HepG2 (cell line): Measurements from ENCODE around the gene CSK. TPM values are rescaled to one million over a fixed set of nuclear protein-coding genes. Genes with fewer than 3 reads are reported as not detected.

Experiments used
- IRX3 ChIP-seq: sonication (generic); formaldehyde crosslinking; IDR thresholded peaks from 2 replicates; pipeline ENCODE4 v1.8.1; 2023; ENCODE audit warnings: mild to moderate bottlenecking, low read depth, missing genetic modification reagents, borderline replicate concordance
- MAZ ChIP-seq, 2 experiments: sonication (generic) in 1 of 2; formaldehyde crosslinking in 1 of 2; IDR thresholded peaks; 2 replicates each; pipeline versions ENCODE4 v1.5.0 to v1.6.1; 2012 to 2020; ENCODE audit warnings: low read depth in 2 of 2, mild to moderate bottlenecking in 2 of 2, borderline replicate concordance in 1 of 2, improper control_type of control experiment in 1 of 2, low read length in 1 of 2, missing genetic modification reagents in 1 of 2, moderate library complexity in 1 of 2
- PHF8 ChIP-seq: sonication (generic); formaldehyde crosslinking; IDR thresholded peaks from 2 replicates; pipeline ENCODE4 v1.5.0; 2020; ENCODE audit warnings: missing genetic modification reagents
- PLRG1 ChIP-seq: fragments of 450-650 bp; conservative IDR thresholded peaks from 2 replicates; pipeline ENCODE4 v1.6.1; 2016
- POLR2A ChIP-seq, 2 experiments: IDR thresholded peaks; 2 replicates each; pipeline ENCODE4 v1.6.1; 2011; ENCODE audit warnings: low read depth in 2 of 2, low read length in 2 of 2, mild to moderate bottlenecking in 1 of 2, moderate library complexity in 1 of 2; ENCODE audit not compliant: insufficient read depth in 1 of 2
- RXRA ChIP-seq: sonication (generic); formaldehyde crosslinking; IDR thresholded peaks from 2 replicates; pipeline ENCODE4 v1.5.1; 2020; ENCODE audit warnings: missing genetic modification reagents
- SPEN ChIP-seq: sonication (generic); formaldehyde crosslinking; IDR thresholded peaks from 2 replicates; pipeline ENCODE4 v1.5.1; 2020; ENCODE audit warnings: low read depth, mild to moderate bottlenecking, missing genetic modification reagents
- THAP11 ChIP-seq: IDR thresholded peaks from 2 replicates; pipeline ENCODE4 v1.6.1; 2016; ENCODE audit warnings: missing biosample characterization, missing genetic modification reagents
- YY1 ChIP-seq: IDR thresholded peaks from 2 replicates; pipeline ENCODE4 v1.6.1; 2011; ENCODE audit warnings: low read length, low read depth, moderate library complexity, mild to moderate bottlenecking; ENCODE audit not compliant: insufficient read depth, insufficient replicate concordance
- ZNF12 ChIP-seq: sonication (generic); formaldehyde crosslinking; IDR thresholded peaks from 2 replicates; pipeline ENCODE4 v1.5.0; 2020; ENCODE audit warnings: missing genetic modification reagents
- ZNF142 ChIP-seq: sonication (generic); formaldehyde crosslinking; IDR thresholded peaks from 2 replicates; pipeline ENCODE4 v1.4.0; 2020; ENCODE audit warnings: missing genetic modification reagents
- ZNF230 ChIP-seq: sonication (generic); formaldehyde crosslinking; IDR thresholded peaks from 2 replicates; pipeline ENCODE4 v1.4.0; 2020; ENCODE audit warnings: mild to moderate bottlenecking, missing genetic modification reagents
- ZNF317 ChIP-seq: sonication (generic); formaldehyde crosslinking; IDR thresholded peaks from 2 replicates; pipeline ENCODE4 v1.5.0; 2020; ENCODE audit warnings: mild to moderate bottlenecking, missing genetic modification reagents
- ZNF430 ChIP-seq: sonication (generic); formaldehyde crosslinking; IDR thresholded peaks from 2 replicates; pipeline ENCODE4 v1.9.0; 2021; ENCODE audit warnings: mild to moderate bottlenecking, missing genetic modification reagents
- ZNF503 ChIP-seq: sonication (generic); formaldehyde crosslinking; IDR thresholded peaks from 2 replicates; pipeline ENCODE4 v1.4.0; 2020; ENCODE audit warnings: missing genetic modification reagents
- ZNF670 ChIP-seq: sonication (generic); formaldehyde crosslinking; IDR thresholded peaks from 2 replicates; pipeline ENCODE4 v1.8.0; 2022; ENCODE audit warnings: mild to moderate bottlenecking, missing genetic modification reagents, borderline replicate concordance
- ZNF777 ChIP-seq: sonication (generic); formaldehyde crosslinking; IDR thresholded peaks from 2 replicates; pipeline ENCODE4 v1.4.0; 2020; ENCODE audit warnings: missing genetic modification reagents
- ZSCAN9 ChIP-seq: IDR thresholded peaks from 2 replicates; pipeline ENCODE4 v1.6.1; 2016; ENCODE audit warnings: borderline replicate concordance
- polyA plus RNA-seq, 8 experiments: library from polyadenylated mRNA; depleted of rRNA in 3 of 8; stranded (reverse) in 7 of 8; unstranded in 1 of 8; fragments of >200 nt; fragmentation: Illumina TruSeq in 4 of 8; extraction: Trizol in 4 of 8; gene quantifications; 2 replicates each; pipeline versions ENCODE4 v1.2.1 to v1.2.3, GENCODE V29; 2011 to 2016; ENCODE audit warnings: low read depth in 4 of 8, missing spikeins in 1 of 8, mixed read lengths in 1 of 8; ENCODE audit not compliant: insufficient read depth in 1 of 8
- total RNA-seq, 5 experiments: library from RNA; depleted of rRNA; stranded (reverse); fragments of >200 nt; fragmentation: Illumina TruSeq; extraction: Trizol; gene quantifications; 2 replicates each; pipeline ENCODE4 v1.2.3, GENCODE V29; 2016; ENCODE audit warnings: low read depth in 1 of 5
- TF ChIP-seq, protein P1 (sequence below): sonication (generic); formaldehyde crosslinking; IDR thresholded peaks from 2 replicates; pipeline ENCODE4 v1.4.0; 2020; ENCODE audit warnings: missing genetic modification reagents

The CSK gene
- total and polyA plus RNA-seq, 2 of the 13 experiments (the other 11 are each of a cell fraction or from before 2014, with no cell fraction given) = 12.5 to 21.3 TPM

DNA sequence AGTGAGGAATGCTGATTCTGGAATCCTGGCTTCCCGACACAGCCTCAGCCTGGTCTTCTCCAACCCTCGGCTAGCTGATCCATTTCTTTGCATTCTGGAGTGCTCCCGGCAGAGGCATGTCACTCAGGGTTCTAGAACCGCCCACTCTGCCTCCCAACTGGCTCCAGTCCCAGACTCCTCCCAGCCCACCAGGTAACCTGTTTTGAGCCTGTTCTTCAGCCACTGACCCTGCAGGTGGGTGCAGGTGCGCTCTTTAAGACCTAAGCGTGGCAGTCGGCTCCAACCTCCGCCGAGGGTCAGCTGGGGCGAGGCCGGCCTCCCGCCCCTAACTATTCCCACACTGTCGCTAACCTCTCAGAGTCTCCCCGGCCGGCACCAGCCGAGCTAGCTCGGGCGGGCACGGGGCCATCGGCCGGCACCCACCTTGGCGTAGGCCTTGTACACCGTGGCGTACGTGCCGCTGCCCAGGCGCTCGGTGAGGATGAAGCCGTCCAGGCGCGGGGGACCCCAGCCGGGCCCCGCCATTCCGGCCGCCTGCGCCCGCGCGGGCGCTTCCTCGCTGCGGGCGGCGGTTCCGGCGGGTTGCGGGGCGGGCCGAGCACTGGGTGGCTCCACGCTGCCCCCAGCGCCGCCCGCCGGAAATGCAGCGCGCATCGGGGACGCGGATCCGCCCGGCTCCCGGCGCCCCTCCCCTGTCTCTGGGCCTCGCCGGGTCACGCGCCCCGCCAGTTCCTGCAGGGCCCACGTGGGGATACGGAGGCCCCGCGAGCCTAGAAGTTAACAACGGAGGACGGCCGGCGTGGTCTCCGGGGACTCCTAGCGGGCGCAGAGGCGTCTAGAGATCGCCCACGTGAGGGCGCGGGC lies 60.9 kb downstream of the CSK start, which contains the start of gene ULK3 (continued):
- TF ChIP-seq RXRA (CRISPR knock-in tag) (peak; percentile 54), ZSCAN9 (CRISPR knock-in tag) (no peak), ZNF777 (CRISPR knock-in tag) (peak; percentile 79), ZNF12 (CRISPR knock-in tag) (no peak), ZNF503 (no peak), ZNF230 (peak; percentile 63; the same call in 1 of the 2 replicates), IRX3 (CRISPR knock-in tag) (0 out of 2 replicates have a peak, but pooled peaks have one; percentile 33), YY1 (peak; percentile 73), MAZ (IDR thresholded peaks at IDR 0.05; ENCODE audit: borderline replicate concordance, low read depth, low read length) (no peak), MAZ (CRISPR knock-in tag; IDR thresholded peaks at IDR 0.05; ENCODE audit: low read depth) (peak; percentile 90), PHF8 (CRISPR knock-in tag) (peak; percentile 79; the same call in 1 of the 2 replicates), ZNF670 (0 out of 2 replicates have a peak, but pooled peaks have one; percentile 41), ZNF142 (peak; percentile 95), THAP11 (CRISPR knock-in tag) (peak; percentile 60), ZNF317 (CRISPR knock-in tag) (0 out of 2 replicates have a peak, but pooled peaks have one; percentile 31), POLR2A (IDR thresholded peaks at IDR 0.05; ENCODE audit: insufficient read depth in 1 of 2, low read depth in 2 of 2, low read length in 2 of 2) (peak; percentile 28 to 75; a peak in 3 of 4 replicates), ZNF430 (peak; percentile 13; the same call in 1 of the 2 replicates), SPEN (CRISPR knock-in tag) (peak; percentile 78), PLRG1 (no peak)
- TF ChIP-seq, protein P1, sequence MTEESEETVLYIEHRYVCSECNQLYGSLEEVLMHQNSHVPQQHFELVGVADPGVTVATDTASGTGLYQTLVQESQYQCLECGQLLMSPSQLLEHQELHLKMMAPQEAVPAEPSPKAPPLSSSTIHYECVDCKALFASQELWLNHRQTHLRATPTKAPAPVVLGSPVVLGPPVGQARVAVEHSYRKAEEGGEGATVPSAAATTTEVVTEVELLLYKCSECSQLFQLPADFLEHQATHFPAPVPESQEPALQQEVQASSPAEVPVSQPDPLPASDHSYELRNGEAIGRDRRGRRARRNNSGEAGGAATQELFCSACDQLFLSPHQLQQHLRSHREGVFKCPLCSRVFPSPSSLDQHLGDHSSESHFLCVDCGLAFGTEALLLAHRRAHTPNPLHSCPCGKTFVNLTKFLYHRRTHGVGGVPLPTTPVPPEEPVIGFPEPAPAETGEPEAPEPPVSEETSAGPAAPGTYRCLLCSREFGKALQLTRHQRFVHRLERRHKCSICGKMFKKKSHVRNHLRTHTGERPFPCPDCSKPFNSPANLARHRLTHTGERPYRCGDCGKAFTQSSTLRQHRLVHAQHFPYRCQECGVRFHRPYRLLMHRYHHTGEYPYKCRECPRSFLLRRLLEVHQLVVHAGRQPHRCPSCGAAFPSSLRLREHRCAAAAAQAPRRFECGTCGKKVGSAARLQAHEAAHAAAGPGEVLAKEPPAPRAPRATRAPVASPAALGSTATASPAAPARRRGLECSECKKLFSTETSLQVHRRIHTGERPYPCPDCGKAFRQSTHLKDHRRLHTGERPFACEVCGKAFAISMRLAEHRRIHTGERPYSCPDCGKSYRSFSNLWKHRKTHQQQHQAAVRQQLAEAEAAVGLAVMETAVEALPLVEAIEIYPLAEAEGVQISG = peak; percentile 88
